OCI-LY1 (cell line): ENCODE measurements around the gene UBXN10.

Experiments used
- CTCF ChIP-seq: fragments of 200-600 bp; sonication (generic), shearing (Covaris generic); IDR thresholded peaks from 2 replicates; pipeline ENCODE4 v1.5.1; 2017; ENCODE audit warnings: mild to moderate bottlenecking, antibody characterized with exemption, low read length, moderate library complexity, mixed read lengths
- EZH2 ChIP-seq: fragments of 200-600 bp; sonication (generic), shearing (Covaris generic); IDR thresholded peaks from 2 replicates; pipeline ENCODE4 v1.8.0; 2017; ENCODE audit warnings: borderline replicate concordance, mixed run types, mild to moderate bottlenecking, antibody characterized with exemption, low read length, moderate library complexity, mixed read lengths

- no peak for TF ChIP-seq CTCF
- TF ChIP-seq EZH2: no peak
These were observed 6.5 kb downstream of the UBXN10 start for GRCh38 chr1:20192364-20192763.
